IMR-90 (cell line): ENCODE results near the gene ITPR3. TPM values are rescaled to one million over a fixed set of nuclear protein-coding genes. Genes with fewer than 3 reads are reported as not detected.

ENCODE experiments used
- ATAC-seq: fragments of 200-7000 bp; cut with Tn5 transposase; 2 replicates; pipeline ENCODE4 v1.9.1; 2020; ENCODE audit warnings: low read depth, mild to moderate bottlenecking, moderate library complexity
- BruUV-seq: library from RNA; stranded (reverse); fragments of 400-500 nt; replicated peaks from 2 replicates; lab custom pipeline; 2021; lab: Mats Ljungman, UMichigan
- CTCF ChIA-PET: fragments of 300-600 bp; formaldehyde crosslinking; extraction: SDS; loops from one replicate; lab custom pipeline; 2021; ENCODE audit warnings: antibody characterized with exemption; lab: Yijun Ruan, JAX
- POLR2A ChIA-PET: fragments of 300-600 bp; sonication (Branson Sonifier 250); formaldehyde crosslinking; loops from one replicate; lab custom pipeline; 2022; ENCODE audit warnings: antibody characterized with exemption; ENCODE audit not compliant: unreplicated experiment; lab: Charles Lee
- DNase-seq: peaks from one replicate; pipeline ENCODE4 v3.0.0; 2013
- H2AFZ ChIP-seq: replicated peaks from 2 replicates; pipeline ENCODE3; 2013; ENCODE audit warnings: low read length, mild to moderate bottlenecking; ENCODE audit not compliant: poor library complexity
- H2AK5ac ChIP-seq: 2 replicates; pipeline ENCODE4 v1.6.1; 2013; ENCODE audit warnings: low read depth, low read length, inconsistent platforms
- H2AK9ac ChIP-seq: replicated peaks from 2 replicates; pipeline ENCODE3; 2013; ENCODE audit warnings: mild to moderate bottlenecking, low read depth, low read length, moderate library complexity; ENCODE audit not compliant: poor library complexity
- H2BK120ac ChIP-seq: 2 replicates; pipeline ENCODE4 v1.6.1; 2013; ENCODE audit warnings: low read depth, low read length, inconsistent platforms
- H2BK15ac ChIP-seq: 3 replicates; pipeline ENCODE4 v1.6.1; 2013; ENCODE audit warnings: low read depth, low read length, inconsistent platforms
- H2BK20ac ChIP-seq: 2 replicates; pipeline ENCODE4 v1.6.1; 2013; ENCODE audit warnings: low read depth, mild to moderate bottlenecking, inconsistent platforms, low read length, moderate library complexity
- H2BK5ac ChIP-seq: 2 replicates; pipeline ENCODE4 v1.6.1; 2013; ENCODE audit warnings: mild to moderate bottlenecking, low read depth, low read length, inconsistent platforms; ENCODE audit not compliant: poor library complexity, severe bottlenecking
- H3K14ac ChIP-seq: replicated peaks from 2 replicates; pipeline ENCODE4 v1.6.1; 2013; ENCODE audit warnings: low read depth, low read length, inconsistent platforms
- H3K18ac ChIP-seq: 2 replicates; pipeline ENCODE4 v1.6.1; 2013; ENCODE audit warnings: low read depth, low read length, control low read depth
- H3K23ac ChIP-seq: 2 replicates; pipeline ENCODE4 v1.6.1; 2013; ENCODE audit warnings: low read depth, low read length, inconsistent platforms
- H3K27ac ChIP-seq: 2 replicates; pipeline ENCODE4 v1.5.1; 2013; ENCODE audit warnings: mild to moderate bottlenecking, control low read depth, low read length; ENCODE audit not compliant: insufficient read depth
- H3K27me3 ChIP-seq: 2 replicates; pipeline ENCODE4 v1.6.1; 2013; ENCODE audit warnings: low read length; ENCODE audit not compliant: control insufficient read depth, insufficient read depth
- H3K36me3 ChIP-seq: 2 replicates; pipeline ENCODE4 v1.6.1; 2013; ENCODE audit warnings: low read length, mixed read lengths; ENCODE audit not compliant: control insufficient read depth, insufficient read depth
- H3K4ac ChIP-seq: 2 replicates; pipeline ENCODE4 v1.6.1; 2013; ENCODE audit warnings: low read depth, low read length, inconsistent platforms
- H3K4me1 ChIP-seq: 2 replicates; pipeline ENCODE4 v1.6.1; 2013; ENCODE audit warnings: low read length, mixed read lengths; ENCODE audit not compliant: control insufficient read depth, insufficient read depth
- H3K4me2 ChIP-seq: 2 replicates; pipeline ENCODE4 v1.6.1; 2013; ENCODE audit warnings: low read depth, mild to moderate bottlenecking, control low read depth, low read length, moderate library complexity
- H3K4me3 ChIP-seq: 2 replicates; pipeline ENCODE4 v1.5.1; 2013; ENCODE audit warnings: low read depth, mild to moderate bottlenecking, control low read depth, low read length, moderate library complexity; ENCODE audit not compliant: insufficient read depth
- H3K56ac ChIP-seq: 2 replicates; pipeline ENCODE4 v1.6.1; 2013; ENCODE audit warnings: low read length, inconsistent platforms; ENCODE audit not compliant: insufficient read depth; ENCODE audit errors: extremely low read depth
- H3K79me1 ChIP-seq, 2 experiments: 2 replicates each; pipeline ENCODE4 v1.6.1; 2013; ENCODE audit warnings: low read length in 2 of 2, inconsistent platforms in 1 of 2, low read depth in 1 of 2
- H3K9ac ChIP-seq: 2 replicates; pipeline ENCODE4 v1.6.1; 2013; ENCODE audit warnings: low read depth, low read length, control low read depth
- H3K9me1 ChIP-seq: 2 replicates; pipeline ENCODE4 v1.6.1; 2013; ENCODE audit warnings: low read length, inconsistent platforms; ENCODE audit not compliant: insufficient read depth
- H3K9me3 ChIP-seq: 2 replicates; pipeline ENCODE4 v1.6.1; 2013; ENCODE audit warnings: low read length; ENCODE audit not compliant: control insufficient read depth, insufficient read depth
- H4K20me1 ChIP-seq: 2 replicates; pipeline ENCODE4 v1.6.1; 2013; ENCODE audit warnings: low read length, inconsistent platforms; ENCODE audit not compliant: insufficient read depth
- H4K5ac ChIP-seq: 2 replicates; pipeline ENCODE4 v1.6.1; 2013; ENCODE audit warnings: mild to moderate bottlenecking, low read depth, low read length, control low read depth
- H4K8ac ChIP-seq, 2 experiments: 2 replicates each; pipeline ENCODE4 v1.6.1; 2013; ENCODE audit warnings: low read depth in 2 of 2, low read length in 2 of 2, control low read depth in 1 of 2, inconsistent platforms in 1 of 2
- H4K91ac ChIP-seq: 2 replicates; pipeline ENCODE4 v1.6.1; 2013; ENCODE audit warnings: low read depth, low read length, inconsistent platforms; ENCODE audit not compliant: insufficient read depth
- BHLHE40 ChIP-seq: fragments of 150-350 bp; IDR thresholded peaks from 2 replicates; pipeline ENCODE4 v1.6.1; 2016; ENCODE audit warnings: mild to moderate bottlenecking, low read depth, low read length
- CEBPB ChIP-seq: IDR thresholded peaks from 2 replicates; pipeline ENCODE4 v1.6.1; 2012; ENCODE audit warnings: low read depth, low read length, improper control_type of control experiment
- CHD1 ChIP-seq: IDR thresholded peaks from 2 replicates; pipeline ENCODE4 v1.6.1; 2012; ENCODE audit warnings: low read depth, low read length, improper control_type of control experiment
- CTCF ChIP-seq: conservative IDR thresholded peaks from 2 replicates; pipeline ENCODE4 v1.5.1; 2012; ENCODE audit warnings: mild to moderate bottlenecking, low read depth, low read length, improper control_type of control experiment
- ELK1 ChIP-seq: fragments of 150-350 bp; IDR thresholded peaks from 2 replicates; pipeline ENCODE4 v1.6.1; 2016; ENCODE audit warnings: low read depth, mild to moderate bottlenecking, low read length, moderate library complexity, borderline replicate concordance
- FOS ChIP-seq: fragments of 150-350 bp; IDR thresholded peaks from 2 replicates; pipeline ENCODE4 v1.6.1; 2016; ENCODE audit warnings: low read depth, low read length
- MAFK ChIP-seq: IDR thresholded peaks from 2 replicates; pipeline ENCODE4 v1.6.1; 2012; ENCODE audit warnings: low read depth, low read length, improper control_type of control experiment
- MAZ ChIP-seq: IDR thresholded peaks from 2 replicates; pipeline ENCODE4 v1.6.1; 2012; ENCODE audit warnings: low read depth, mild to moderate bottlenecking, low read length, improper control_type of control experiment, moderate library complexity, borderline replicate concordance
- MXI1 ChIP-seq: IDR thresholded peaks from 2 replicates; pipeline ENCODE4 v1.6.1; 2012; ENCODE audit warnings: low read depth, mild to moderate bottlenecking, low read length, moderate library complexity, borderline replicate concordance
- NFE2L2 ChIP-seq: fragments of 150-350 bp; IDR thresholded peaks from 2 replicates; pipeline ENCODE4 v1.6.1; 2016; ENCODE audit warnings: low read depth, mild to moderate bottlenecking, low read length
- POLR2A ChIP-seq: IDR thresholded peaks from 2 replicates; pipeline ENCODE4 v1.6.1; 2012; ENCODE audit warnings: mild to moderate bottlenecking, low read depth, low read length
- RAD21 ChIP-seq: IDR thresholded peaks from 2 replicates; pipeline ENCODE4 v1.6.1; 2012; ENCODE audit warnings: low read length, improper control_type of control experiment
- RCOR1 ChIP-seq: IDR thresholded peaks from 2 replicates; pipeline ENCODE4 v1.6.1; 2012; ENCODE audit warnings: mild to moderate bottlenecking, low read length, improper control_type of control experiment; ENCODE audit not compliant: insufficient replicate concordance
- RFX5 ChIP-seq: IDR thresholded peaks from 2 replicates; pipeline ENCODE4 v1.8.0; 2012; ENCODE audit warnings: low read depth, mild to moderate bottlenecking, low read length, moderate library complexity
- SMC3 ChIP-seq: fragments of 150-350 bp; IDR thresholded peaks from 2 replicates; pipeline ENCODE4 v1.6.1; 2016; ENCODE audit warnings: low read depth, mild to moderate bottlenecking, antibody characterized with exemption, low read length, moderate library complexity
- USF2 ChIP-seq: fragments of 150-350 bp; IDR thresholded peaks from 2 replicates; pipeline ENCODE4 v1.6.1; 2017; ENCODE audit warnings: mild to moderate bottlenecking, antibody characterized with exemption, low read length, low read depth
- WGBS, 2 experiments: methylation state at CpG; one replicate each; pipeline versions ENCODE4 v1.1.5 to v1.1.7; 2013; ENCODE audit warnings: missing lambda C conversion rate in 2 of 2; ENCODE audit not compliant: insufficient read length in 1 of 2; ENCODE audit errors: extremely low coverage in 2 of 2; 5-methylcytosine and 5-hydroxymethylcytosine counted together
- dilution Hi-C: fragments of 300-500 bp; cut with HindIII; formaldehyde crosslinking; loops from one replicate; pipeline ENCODE4 v1.14.3; 2018; ENCODE audit warnings: low sequenced_read_pairs; ENCODE audit not compliant: unreplicated experiment
- in situ Hi-C: fragments of 300-500 bp; cut with MboI; formaldehyde crosslinking; loops from 3 replicates; pipeline ENCODE4 v1.14.3; 2019; ENCODE audit warnings: low sequenced_read_pairs, inconsistent platforms, mixed read lengths
- intact Hi-C: fragments of 100-400 bp; cut with micrococcal nuclease; formaldehyde crosslinking; loops from 2 replicates; pipeline ENCODE4 v1.10.0; 2022
- polyA plus RNA-seq, 3 experiments: library from polyadenylated mRNA; depleted of rRNA; stranded (reverse); fragments of >200 nt; gene quantifications; 2 replicates each; pipeline ENCODE4 v1.2.3, GENCODE V29; 2012; ENCODE audit warnings: low replicate concordance in 1 of 3
- total RNA-seq: library from RNA; depleted of rRNA; stranded (reverse); fragments of >200 nt; gene quantifications from 2 replicates; pipeline ENCODE4 v1.2.3, GENCODE V29; 2012

ITPR3 gene
- total and polyA plus RNA-seq, 2 of the 4 experiments (the other 2 are of a cell fraction): 1.6 to 3.7 TPM

- no peaks in the 10 kb centered on the region for H3K36me3 ChIP-seq
- no peak overlapping the region for H3K4me2 ChIP-seq
- no peaks in the 10 kb centered on the region for H3K9me3 ChIP-seq
- no CpG with 5 or more reads among the region's 2 CpGs for WGBS, 2 experiments
- no peak overlapping the region for H4K91ac ChIP-seq
- no peak overlapping the region; the same call in 1 of the 2 replicates for H2AK5ac ChIP-seq
- in situ Hi-C loops (no loop called here), dilution Hi-C loops (no loop called here), intact Hi-C loops (no loop called here)
- no peak overlapping the region for H3K14ac ChIP-seq
- TF ChIP-seq RFX5 (no peak), MXI1 (no peak), CHD1 (no peak), MAZ (no peak), POLR2A (no peak), BHLHE40 (no peak), RCOR1 (no peak), MAFK (no peak), CEBPB (no peak), CTCF (no peak), RAD21 (no peak), USF2 (no peak), FOS (no peak), SMC3 (no peak), NFE2L2 (no peak), ELK1 (no peak)
- no peak overlapping the region for H4K5ac ChIP-seq
- H4K20me1 ChIP-seq: no peaks in the 10 kb centered on the region
- no peak overlapping the region for H3K18ac ChIP-seq
- no peak overlapping the region for H3K56ac ChIP-seq
- H3K27ac ChIP-seq: no peak overlapping the region
- H3K4ac ChIP-seq: no peak overlapping the region
- no peak overlapping the region for H3K23ac ChIP-seq
- no peak overlapping the region for H2AK9ac ChIP-seq
- no peak overlapping the region for H4K8ac ChIP-seq
- no peak overlapping the region for H2BK15ac ChIP-seq
- DNase-seq (no peak), ATAC-seq (no peak)
- ChIA-PET CTCF (no interaction called here), POLR2A (no interaction called here)
- no peak overlapping the region for H2AFZ ChIP-seq
- no peaks in the 10 kb centered on the region for H3K27me3 ChIP-seq
- H3K79me1 ChIP-seq: no peaks in the 10 kb centered on the region
- no peak overlapping the region for H2BK120ac ChIP-seq
- no peak overlapping the region for H2BK20ac ChIP-seq
- H3K9me1 ChIP-seq: peaks cover 5% of the 10 kb centered on the region; the same call in 1 of the 2 replicates
- no peak overlapping the region for H3K4me3 ChIP-seq
- H2BK5ac ChIP-seq: no peak overlapping the region
- H3K4me1 ChIP-seq: peaks cover 3% of the 10 kb centered on the region; the same call in 1 of the 2 replicates
- no TSS peak for BruUV-seq
- H3K9ac ChIP-seq: no peak overlapping the region
Measured at GRCh38 chr6:33602180-33602579, 18.9 kb upstream of the ITPR3 start.
